WERI-Rb-1 (cell line): Measurements from ENCODE around the gene CYP4V2.

Source experiments
- DNase-seq: peaks from one replicate; pipeline ENCODE4 v3.0.0-alpha.2; 2020
- H3K27ac ChIP-seq: fragments of 250-450 bp; sonication (Bioruptor Pico); 2 replicates; pipeline ENCODE4 v1.5.1; 2020; ENCODE audit warnings: mild to moderate bottlenecking, moderate library complexity
- H3K27me3 ChIP-seq: fragments of 250-450 bp; sonication (Bioruptor Pico); 2 replicates; pipeline ENCODE4 v1.5.1; 2021; ENCODE audit warnings: mild to moderate bottlenecking, low read depth, moderate library complexity; ENCODE audit not compliant: insufficient read depth, severe bottlenecking
- H3K36me3 ChIP-seq: fragments of 250-450 bp; sonication (Bioruptor Pico); 2 replicates; pipeline ENCODE4 v1.5.1; 2020; ENCODE audit warnings: mild to moderate bottlenecking, moderate library complexity
- H3K4me3 ChIP-seq: 2 replicates; pipeline ENCODE4 v1.5.1; 2011; ENCODE audit warnings: low read depth, mild to moderate bottlenecking, control low read depth, low read length
- H3K9me3 ChIP-seq: fragments of 250-450 bp; sonication (Bioruptor Pico); 2 replicates; pipeline ENCODE4 v1.5.1; 2021; ENCODE audit warnings: mild to moderate bottlenecking, moderate library complexity; ENCODE audit not compliant: severe bottlenecking
- TF ChIP-seq, protein P1 (sequence below): IDR thresholded peaks from 2 replicates; pipeline ENCODE4 v1.5.1; 2011; ENCODE audit warnings: low read depth, mild to moderate bottlenecking, control low read depth, inconsistent platforms, low read length

CYP4V2 gene

DNA sequence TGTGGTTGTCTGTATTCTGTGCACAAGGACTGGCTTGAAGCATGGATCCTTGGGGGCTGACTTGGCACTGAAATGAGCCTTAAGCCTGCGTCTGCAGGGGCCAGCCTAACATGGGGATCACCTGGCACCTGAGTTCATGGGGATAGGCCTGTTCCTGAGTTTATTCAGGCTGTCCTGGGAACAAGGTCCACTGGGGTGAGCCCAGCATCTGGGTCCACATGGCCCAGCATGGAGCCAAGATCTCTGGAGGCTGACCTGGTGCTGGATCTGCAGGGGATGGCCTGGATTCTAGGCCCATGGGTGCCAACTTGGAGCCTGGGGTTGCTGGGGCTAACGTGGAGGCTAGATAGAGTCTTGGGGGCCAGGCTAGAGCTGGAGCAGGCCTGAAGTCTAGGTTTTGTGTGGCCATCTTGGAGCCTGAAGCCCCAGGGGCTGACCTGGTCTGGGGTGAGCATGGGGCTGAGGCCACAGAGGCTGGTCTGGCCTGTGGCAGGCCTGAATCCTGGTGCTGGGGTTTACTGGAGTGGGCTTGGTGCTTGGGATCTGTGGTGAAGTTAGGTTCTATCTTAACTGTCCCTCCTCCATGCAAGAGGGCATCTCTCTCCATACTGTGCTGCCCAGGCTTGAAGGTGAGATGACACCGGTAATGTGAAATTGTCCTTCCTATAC lies 35.3 kb downstream of the CYP4V2 start:
- Histone ChIP-seq H3K4me3 (no peak overlapping the region), H3K27ac (no peak overlapping the region)
- TF ChIP-seq, protein P1, sequence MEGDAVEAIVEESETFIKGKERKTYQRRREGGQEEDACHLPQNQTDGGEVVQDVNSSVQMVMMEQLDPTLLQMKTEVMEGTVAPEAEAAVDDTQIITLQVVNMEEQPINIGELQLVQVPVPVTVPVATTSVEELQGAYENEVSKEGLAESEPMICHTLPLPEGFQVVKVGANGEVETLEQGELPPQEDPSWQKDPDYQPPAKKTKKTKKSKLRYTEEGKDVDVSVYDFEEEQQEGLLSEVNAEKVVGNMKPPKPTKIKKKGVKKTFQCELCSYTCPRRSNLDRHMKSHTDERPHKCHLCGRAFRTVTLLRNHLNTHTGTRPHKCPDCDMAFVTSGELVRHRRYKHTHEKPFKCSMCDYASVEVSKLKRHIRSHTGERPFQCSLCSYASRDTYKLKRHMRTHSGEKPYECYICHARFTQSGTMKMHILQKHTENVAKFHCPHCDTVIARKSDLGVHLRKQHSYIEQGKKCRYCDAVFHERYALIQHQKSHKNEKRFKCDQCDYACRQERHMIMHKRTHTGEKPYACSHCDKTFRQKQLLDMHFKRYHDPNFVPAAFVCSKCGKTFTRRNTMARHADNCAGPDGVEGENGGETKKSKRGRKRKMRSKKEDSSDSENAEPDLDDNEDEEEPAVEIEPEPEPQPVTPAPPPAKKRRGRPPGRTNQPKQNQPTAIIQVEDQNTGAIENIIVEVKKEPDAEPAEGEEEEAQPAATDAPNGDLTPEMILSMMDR, result no peak

DNA sequence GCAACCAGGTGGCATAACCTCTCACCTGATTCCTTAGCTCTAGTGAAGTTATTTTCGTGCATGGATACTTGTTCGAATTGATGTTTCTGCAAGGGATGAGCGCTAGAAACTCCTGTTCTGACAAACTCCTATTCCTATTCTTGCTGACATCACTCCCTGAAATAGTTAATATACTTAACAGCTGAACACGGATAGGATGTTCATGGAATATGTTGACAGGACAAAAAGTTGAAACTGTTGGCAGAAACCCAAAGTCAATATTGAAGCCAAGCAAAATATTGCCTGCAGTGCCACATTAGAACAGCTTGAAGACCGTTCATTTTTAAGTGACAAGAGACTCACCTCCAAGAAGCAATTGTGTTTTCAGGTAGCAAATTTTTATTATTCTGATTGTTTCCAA lies 35.9 kb downstream of the CYP4V2 start, which contains the start of gene KLKB1:
KLKB1 (plus strand) TSS at position 287 of the 400 bp plus-strand sequence. CDS start 689 bp downstream, outside the sequence.
- TF ChIP-seq, protein P1, result no peak
- no peak for DNase-seq
- Histone ChIP-seq H3K27me3 (peaks cover 81% of the 10 kb centered on the region), H3K36me3 (no peaks in the 10 kb centered on the region), H3K4me3 (no peak within 1 kb of the TSS), H3K27ac (no peak within 1 kb of the TSS), H3K9me3 (peaks cover 2% of the 10 kb centered on the region)

More for the DNA sequence above, 35.3 kb downstream of the CYP4V2 start:
- DNase-seq, result no peak
- Histone ChIP-seq H3K9me3 (peaks cover 2% of the 10 kb centered on the region), H3K27me3 (peaks cover 80% of the 10 kb centered on the region), H3K36me3 (no peaks in the 10 kb centered on the region)

DNA sequence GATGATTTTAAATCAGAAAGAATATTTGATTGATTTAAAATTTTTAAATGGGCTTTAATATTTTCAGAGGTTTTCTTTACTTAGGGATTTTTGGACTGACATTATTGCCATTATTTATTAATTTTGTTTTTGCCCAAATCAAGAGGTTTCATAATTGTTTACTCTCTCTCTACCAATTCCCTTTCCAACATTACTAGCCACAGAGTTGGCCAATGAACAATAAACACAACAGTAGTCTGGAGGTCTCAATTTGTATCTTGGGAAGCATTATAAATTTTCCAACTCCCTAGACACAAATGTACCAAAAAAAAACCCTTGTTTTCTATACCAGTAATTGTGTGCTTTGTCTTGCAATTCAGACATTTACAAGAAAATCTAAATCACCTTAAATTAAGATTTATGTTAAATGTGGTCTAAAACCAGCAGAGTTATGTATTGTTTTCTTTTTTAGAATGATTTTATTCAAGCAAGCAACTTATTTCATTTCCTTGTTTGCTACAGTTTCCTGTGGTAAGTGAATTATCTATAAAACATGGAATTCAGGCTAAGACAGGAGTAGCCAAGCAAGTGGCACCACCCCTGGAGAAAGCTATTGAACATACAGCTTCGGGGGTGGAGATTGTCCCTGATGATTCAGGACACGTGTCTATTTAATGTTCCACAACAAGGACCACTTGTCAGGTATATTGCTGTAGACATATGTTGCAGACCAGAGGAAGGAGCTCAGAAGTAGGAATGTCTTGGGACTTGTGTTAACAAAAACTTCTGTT lies 36.6 kb downstream of the CYP4V2 start:
- DNase-seq, result no peak
- Histone ChIP-seq H3K36me3 (no peaks in the 10 kb centered on the region), H3K27me3 (peaks cover 83% of the 10 kb centered on the region), H3K4me3 (no peak overlapping the region), H3K9me3 (peaks cover 2% of the 10 kb centered on the region), H3K27ac (no peak overlapping the region)
- TF ChIP-seq, protein P1, result no peak

DNA sequence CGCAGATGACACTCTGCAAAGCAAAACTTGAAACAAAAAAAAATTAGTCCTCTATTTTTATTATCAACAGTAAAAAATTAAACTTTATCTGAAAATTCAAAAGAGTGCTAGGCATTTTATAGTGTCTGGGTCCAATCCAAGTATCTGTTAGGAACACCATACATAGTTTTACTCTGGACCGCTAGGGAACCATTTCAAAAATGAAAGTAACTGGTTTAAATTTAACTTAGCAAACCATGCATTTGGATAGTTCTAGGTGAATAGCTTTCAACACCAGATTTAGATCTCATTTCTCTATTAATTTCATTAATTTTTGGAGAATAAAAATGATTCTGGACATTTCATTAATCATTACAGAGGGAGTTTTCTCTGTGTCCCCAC lies 37.1 kb downstream of the CYP4V2 start:
- peaks cover 83% of the 10 kb centered on the region for H3K27me3 ChIP-seq
- no peak overlapping the region for H3K4me3 ChIP-seq
- no peak for DNase-seq
- no peaks in the 10 kb centered on the region for H3K36me3 ChIP-seq
- H3K27ac ChIP-seq, result no peak overlapping the region
- peaks cover 2% of the 10 kb centered on the region for H3K9me3 ChIP-seq
- TF ChIP-seq, protein P1, result no peak

DNA sequence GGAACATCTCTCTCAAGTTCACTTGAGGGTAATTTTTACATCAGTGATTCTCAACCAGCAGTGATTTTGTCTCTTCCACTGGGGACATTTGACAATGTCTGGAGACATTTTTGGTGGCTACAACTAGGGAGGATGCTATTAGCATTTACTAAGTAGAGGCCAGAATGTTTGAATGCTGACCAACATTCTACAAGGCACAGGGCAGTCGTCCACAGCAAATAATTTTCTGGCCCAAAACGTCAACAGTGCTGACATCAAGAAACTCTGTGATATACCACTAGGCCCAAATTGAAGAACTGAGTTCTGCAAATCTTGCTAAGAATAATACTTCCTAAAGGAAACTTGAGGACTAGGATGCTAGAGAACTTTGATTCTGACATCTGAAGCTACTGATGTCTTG lies 43.0 kb downstream of the CYP4V2 start:
- H3K36me3 ChIP-seq, result no peaks in the 10 kb centered on the region
- no peak overlapping the region for H3K27ac ChIP-seq
- no peak for DNase-seq
- TF ChIP-seq, protein P1, result no peak
- H3K9me3 ChIP-seq, result no peaks in the 10 kb centered on the region
- H3K27me3 ChIP-seq, result peaks cover 82% of the 10 kb centered on the region
- no peak overlapping the region for H3K4me3 ChIP-seq
